Neural cell (in vitro differentiated cells): ENCODE data around the gene F2R.

ENCODE experiments used
- EP300 ChIP-seq: fragments of 450-650 bp; conservative IDR thresholded peaks from 2 replicates; pipeline ENCODE4 v1.6.1; 2014; ENCODE audit warnings: antibody characterized with exemption, mild to moderate bottlenecking, moderate library complexity; ENCODE audit not compliant: poor library complexity, severe bottlenecking
- EZH2 ChIP-seq: fragments of 200-600, 300-800 bp; shearing (Covaris generic), sonication (generic); IDR thresholded peaks from 2 replicates; pipeline ENCODE4 v1.6.1; 2014; ENCODE audit warnings: antibody characterized with exemption, low read length, borderline replicate concordance, mild to moderate bottlenecking; ENCODE audit not compliant: insufficient read depth, poor library complexity, severe bottlenecking
- POLR2AphosphoS5 ChIP-seq: IDR thresholded peaks from 2 replicates; pipeline ENCODE4 v1.6.1; 2012
- RAD21 ChIP-seq: fragments of 450-650 bp; conservative IDR thresholded peaks from 2 replicates; pipeline ENCODE4 v1.6.1; 2014; ENCODE audit warnings: antibody characterized with exemption, mild to moderate bottlenecking, moderate library complexity
- TAF1 ChIP-seq: IDR thresholded peaks from 2 replicates; pipeline ENCODE4 v1.6.1; 2012; ENCODE audit warnings: low read depth
- TF ChIP-seq, protein P1 (sequence below): fragments of 450-650 bp; IDR thresholded peaks from 2 replicates; pipeline ENCODE4 v1.5.1; 2014; ENCODE audit warnings: antibody characterized with exemption, mild to moderate bottlenecking, moderate library complexity; ENCODE audit not compliant: poor library complexity, severe bottlenecking
- TF ChIP-seq, protein P2 (sequence below): IDR thresholded peaks from 2 replicates; pipeline ENCODE4 v1.6.1; 2012; ENCODE audit warnings: borderline replicate concordance

DNA sequence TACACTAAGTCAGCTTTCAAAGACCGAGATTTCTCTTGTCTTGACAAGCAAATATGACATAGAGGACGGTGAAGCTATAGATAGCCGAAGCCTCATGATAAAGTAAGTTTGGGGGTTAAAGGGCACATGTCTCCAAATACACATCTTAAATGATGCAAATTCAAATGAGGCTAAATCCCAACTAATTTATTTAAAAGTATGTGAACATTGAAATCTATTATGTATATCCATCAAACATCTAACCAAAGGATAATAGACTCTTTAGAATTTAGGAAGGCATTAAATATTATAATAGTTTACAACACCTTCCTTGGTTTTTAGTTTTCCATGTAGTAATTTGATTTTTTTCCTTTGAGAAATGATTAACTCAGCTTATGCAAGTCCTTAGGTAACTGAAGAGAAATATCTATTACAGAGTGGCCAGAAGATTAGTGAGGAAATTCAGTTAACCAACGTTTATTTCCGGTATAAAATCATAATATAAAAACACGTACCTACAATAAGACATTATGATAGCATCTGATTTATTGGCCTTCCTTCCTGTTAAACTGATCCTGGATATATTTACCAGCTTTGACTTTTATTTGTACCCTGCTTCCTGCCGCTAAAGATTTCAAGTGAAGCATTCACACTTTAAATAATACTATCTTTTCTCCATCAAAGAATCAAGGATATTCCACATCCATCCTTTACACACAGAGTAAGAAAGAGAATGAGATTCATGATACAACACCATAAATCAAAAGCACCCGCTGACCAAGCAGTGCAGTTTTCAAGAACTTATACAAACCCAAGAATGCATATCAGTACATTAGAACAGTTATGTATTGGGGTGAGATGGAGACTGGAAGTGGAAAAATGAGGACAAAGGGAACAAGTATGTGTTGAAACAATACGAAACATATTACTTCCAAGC, 31.9 kb upstream of the F2R start:
- TF ChIP-seq EP300 (no peak), POLR2AphosphoS5 (no peak), TAF1 (no peak), RAD21 (no peak), EZH2 (no peak)
- TF ChIP-seq, protein P1, sequence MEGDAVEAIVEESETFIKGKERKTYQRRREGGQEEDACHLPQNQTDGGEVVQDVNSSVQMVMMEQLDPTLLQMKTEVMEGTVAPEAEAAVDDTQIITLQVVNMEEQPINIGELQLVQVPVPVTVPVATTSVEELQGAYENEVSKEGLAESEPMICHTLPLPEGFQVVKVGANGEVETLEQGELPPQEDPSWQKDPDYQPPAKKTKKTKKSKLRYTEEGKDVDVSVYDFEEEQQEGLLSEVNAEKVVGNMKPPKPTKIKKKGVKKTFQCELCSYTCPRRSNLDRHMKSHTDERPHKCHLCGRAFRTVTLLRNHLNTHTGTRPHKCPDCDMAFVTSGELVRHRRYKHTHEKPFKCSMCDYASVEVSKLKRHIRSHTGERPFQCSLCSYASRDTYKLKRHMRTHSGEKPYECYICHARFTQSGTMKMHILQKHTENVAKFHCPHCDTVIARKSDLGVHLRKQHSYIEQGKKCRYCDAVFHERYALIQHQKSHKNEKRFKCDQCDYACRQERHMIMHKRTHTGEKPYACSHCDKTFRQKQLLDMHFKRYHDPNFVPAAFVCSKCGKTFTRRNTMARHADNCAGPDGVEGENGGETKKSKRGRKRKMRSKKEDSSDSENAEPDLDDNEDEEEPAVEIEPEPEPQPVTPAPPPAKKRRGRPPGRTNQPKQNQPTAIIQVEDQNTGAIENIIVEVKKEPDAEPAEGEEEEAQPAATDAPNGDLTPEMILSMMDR, result no peak
- TF ChIP-seq, protein P2, sequence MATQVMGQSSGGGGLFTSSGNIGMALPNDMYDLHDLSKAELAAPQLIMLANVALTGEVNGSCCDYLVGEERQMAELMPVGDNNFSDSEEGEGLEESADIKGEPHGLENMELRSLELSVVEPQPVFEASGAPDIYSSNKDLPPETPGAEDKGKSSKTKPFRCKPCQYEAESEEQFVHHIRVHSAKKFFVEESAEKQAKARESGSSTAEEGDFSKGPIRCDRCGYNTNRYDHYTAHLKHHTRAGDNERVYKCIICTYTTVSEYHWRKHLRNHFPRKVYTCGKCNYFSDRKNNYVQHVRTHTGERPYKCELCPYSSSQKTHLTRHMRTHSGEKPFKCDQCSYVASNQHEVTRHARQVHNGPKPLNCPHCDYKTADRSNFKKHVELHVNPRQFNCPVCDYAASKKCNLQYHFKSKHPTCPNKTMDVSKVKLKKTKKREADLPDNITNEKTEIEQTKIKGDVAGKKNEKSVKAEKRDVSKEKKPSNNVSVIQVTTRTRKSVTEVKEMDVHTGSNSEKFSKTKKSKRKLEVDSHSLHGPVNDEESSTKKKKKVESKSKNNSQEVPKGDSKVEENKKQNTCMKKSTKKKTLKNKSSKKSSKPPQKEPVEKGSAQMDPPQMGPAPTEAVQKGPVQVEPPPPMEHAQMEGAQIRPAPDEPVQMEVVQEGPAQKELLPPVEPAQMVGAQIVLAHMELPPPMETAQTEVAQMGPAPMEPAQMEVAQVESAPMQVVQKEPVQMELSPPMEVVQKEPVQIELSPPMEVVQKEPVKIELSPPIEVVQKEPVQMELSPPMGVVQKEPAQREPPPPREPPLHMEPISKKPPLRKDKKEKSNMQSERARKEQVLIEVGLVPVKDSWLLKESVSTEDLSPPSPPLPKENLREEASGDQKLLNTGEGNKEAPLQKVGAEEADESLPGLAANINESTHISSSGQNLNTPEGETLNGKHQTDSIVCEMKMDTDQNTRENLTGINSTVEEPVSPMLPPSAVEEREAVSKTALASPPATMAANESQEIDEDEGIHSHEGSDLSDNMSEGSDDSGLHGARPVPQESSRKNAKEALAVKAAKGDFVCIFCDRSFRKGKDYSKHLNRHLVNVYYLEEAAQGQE, result no peak
